A549 treated with AZD9567 at 1 μM for 4 hours (cell line): Measurements from ENCODE around the gene ATL1. TPM values are rescaled to one million over a fixed set of nuclear protein-coding genes. Genes with fewer than 3 reads are reported as not detected.

ENCODE experiments used
- total RNA-seq: library from RNA; stranded (reverse); fragments of 200-300 nt; extraction: Qiagen RNA extraction; gene quantifications from 5 replicates; pipeline ENCODE4 v1.2.3, GENCODE V29; 2022; ENCODE audit not compliant: insufficient read depth

The ATL1 gene
- 5.3 to 7.1 TPM (median 5.7 TPM) in 5 replicates for total RNA-seq

DNA sequence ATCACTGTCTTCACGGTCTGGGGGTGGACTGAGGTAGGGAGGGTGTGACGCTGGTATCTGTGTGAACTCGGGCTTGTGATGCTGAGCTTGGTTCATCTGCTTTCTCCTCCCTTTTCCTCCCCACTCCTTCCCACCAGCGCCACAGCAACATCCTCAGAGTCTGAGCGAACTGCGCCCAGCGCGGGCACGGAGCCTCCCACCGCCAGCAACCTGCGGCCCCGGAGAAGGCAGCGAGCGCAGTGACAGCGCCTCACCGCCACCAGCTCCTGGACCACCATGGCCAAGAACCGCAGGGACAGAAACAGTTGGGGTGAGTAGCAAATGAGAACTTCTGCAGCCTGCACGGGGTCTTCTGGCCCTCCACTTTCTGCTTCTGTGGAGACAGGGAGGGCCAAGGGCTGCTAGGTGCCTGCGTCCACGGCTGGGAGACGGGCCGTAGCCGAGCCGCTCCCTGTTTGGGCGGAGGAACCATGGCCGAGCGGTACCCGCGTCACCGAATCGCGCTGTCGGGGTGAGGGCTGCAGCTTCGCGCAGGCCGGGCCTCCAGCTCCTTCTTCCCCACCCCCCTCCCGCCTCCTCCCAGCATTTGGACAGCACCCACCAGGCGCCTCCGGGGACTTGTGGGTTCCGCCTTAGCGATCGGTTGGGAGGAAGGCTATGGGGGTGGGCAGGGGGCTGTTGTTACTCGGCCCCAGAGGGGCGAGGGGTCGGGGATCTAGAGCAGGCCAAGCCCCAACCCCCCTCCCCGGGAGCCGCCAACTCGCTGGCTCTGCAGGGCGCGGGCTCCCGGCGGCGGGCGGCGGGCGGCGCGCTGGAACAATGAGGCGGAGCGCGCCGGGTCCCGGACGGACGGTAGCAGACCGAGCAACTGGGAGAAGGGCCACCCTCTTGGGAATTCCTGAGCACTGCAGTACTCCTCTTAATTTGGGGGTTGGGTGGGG is at the start of gene ATL1:
TSS of gene ATL1 (plus strand) at position 156 of the 941 bp plus-strand sequence. CDS start at position 277, 121 bp downstream.

DNA sequence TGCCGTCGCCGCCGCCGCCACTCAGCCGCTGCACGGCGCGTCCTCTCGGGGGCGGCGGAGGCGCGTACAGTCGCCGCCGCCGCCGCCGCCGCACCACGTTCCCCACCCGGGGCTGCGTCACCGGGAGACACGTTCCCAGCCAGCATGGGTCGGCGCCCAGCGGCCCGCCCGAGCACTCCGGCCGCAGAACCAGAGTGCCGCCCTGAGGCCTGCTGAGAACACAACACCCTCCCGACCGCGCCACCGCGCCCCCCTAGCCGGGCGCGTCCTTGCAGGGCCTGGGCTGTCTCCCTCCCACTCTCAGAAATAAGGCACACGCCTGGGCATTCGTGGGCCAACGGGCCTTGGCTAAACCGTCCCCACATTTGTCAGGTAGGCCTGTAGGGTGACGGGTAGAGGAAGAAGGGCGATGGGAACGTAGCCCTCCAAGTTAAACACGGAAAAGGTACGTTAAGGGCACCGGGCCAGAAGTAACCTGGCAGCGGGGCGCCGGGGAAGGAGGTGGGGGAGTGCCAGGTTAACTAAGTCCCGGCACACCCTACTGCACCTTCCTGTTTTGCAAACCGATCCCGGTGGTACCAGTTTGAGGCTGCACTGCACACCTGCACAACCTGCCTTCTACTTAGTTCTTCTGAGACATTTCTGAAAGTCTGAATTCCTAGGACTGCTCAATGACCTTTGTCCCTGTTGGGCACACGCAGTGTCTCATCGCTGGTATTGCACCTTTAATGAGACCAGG is 27.3 kb upstream of the ATL1 start, which contains the start of gene MAP4K5:
TSS of gene MAP4K5 (minus strand) at position 68 of the 739 bp plus-strand sequence. CDS start 520 bp downstream, outside the sequence.

DNA sequence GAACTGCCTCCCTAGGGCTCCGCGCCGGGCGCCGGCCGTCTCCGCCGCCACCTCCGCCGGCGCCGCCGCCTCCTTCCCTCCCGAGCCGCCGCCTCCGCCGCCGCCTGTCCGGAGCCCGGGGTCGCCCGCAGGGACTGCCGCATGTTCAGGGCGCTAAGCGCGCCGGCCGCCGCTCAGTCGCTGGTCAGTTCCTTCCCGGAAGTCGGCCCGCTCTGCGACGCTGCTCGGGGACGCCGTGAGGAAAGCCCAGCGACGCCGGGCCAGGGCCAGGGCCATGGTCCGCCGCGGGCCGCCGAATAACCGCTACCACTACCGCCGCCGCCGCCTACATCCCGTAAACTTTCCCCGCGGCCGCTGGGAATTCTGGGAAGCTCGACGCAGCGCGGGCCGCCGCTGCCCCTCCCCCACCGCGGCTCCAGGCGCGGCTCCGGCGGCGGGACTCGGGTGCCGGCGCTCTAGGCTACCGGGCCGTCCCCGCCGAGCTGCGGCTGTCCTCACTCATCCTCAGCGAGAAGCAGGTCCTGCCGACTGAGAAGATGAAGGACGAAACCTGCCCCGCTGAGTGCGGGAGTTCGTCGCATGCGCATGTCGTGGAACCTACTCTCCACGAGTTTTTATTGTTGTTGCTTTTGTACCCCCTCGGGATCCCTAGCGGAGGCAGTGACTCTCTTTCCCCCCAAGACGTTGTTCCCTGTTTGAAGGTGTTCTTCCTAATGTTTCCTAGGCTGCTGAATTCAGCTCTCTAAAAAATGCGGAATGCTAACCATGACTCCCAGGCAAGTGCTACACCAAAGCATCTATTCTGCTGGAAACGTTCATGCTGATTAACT is 108.3 kb downstream of the ATL1 start, which contains the start of gene SAV1:
TSS of gene SAV1 (minus strand) at position 311 of the 830 bp plus-strand sequence. CDS start 339 bp downstream, outside the sequence.

Other genes starting within 250 kb of the ATL1 start
- gene L2HGDH, start 247.9 kb upstream of the ATL1 start, total RNA-seq: 8.5 to 11.4 TPM (median 10.5 TPM) in 5 replicates
- 9.4 to 14.8 TPM (median 12.9 TPM) in 5 replicates for gene DMAC2L, start 247.8 kb upstream of the ATL1 start, total RNA-seq
- gene CDKL1, start 163.3 kb upstream of the ATL1 start, total RNA-seq: 6.1 to 14.7 TPM (median 8.6 TPM) in 5 replicates
- 28.7 to 37.6 TPM (median 37.0 TPM) in 5 replicates for gene MAP4K5, start 27.6 kb upstream of the ATL1 start, total RNA-seq
- gene SAV1, start 108.2 kb downstream of the ATL1 start, total RNA-seq: 24.0 to 33.6 TPM (median 32.3 TPM) in 5 replicates